SKM-1 (cell line): ENCODE measurements around the gene CAMK2B.
"Not testable (repeated sequence)": the region's sequence is repeated elsewhere in the genome, so short reads cannot be mapped to it uniquely, and the experiment has no call there.

ENCODE experiments used
- DNase-seq: peaks from one replicate; lab custom pipeline; 2025; ENCODE audit not compliant: unreplicated experiment; lab: John Stamatoyannopoulos, UW

CAMK2B gene

DNA sequence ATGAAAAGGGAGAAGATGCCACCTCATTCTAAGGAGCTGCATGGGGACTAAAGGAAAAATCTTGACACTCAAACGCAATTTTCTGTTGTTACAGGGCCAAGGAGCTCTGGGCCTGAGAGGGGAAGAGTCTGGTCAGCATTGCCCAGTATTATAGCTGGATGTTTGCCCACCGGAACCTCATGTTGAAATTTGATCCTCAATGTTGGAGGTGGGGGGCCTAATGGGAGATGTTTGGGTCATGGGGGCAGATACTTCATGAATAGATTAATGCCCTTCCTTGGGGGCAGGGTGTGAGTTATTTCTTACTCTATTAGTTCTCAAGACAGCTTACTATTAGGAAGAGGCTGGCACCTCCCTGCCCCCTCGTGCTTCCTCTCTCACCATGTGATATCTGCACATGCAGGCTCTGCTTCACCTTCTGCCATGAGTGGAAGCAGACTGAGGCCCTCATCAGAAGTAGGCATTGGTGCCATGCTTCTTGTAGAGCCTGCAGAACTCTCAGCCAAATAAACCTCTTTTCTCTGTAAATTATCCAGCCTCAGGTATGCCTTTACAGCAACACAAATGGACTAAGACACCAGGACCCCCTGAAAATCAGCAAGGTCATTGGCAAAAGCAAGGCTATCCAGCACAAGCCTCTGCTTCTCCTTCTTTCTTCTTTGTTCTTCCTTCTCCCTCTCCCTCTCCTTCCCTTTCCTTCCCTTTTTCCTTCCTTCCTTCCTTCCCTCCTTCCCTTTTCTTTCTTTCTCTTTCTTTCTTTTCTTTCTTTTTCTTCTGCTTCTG lies 151.3 kb downstream of the CAMK2B start:
- DNase-seq = no peak

DNA sequence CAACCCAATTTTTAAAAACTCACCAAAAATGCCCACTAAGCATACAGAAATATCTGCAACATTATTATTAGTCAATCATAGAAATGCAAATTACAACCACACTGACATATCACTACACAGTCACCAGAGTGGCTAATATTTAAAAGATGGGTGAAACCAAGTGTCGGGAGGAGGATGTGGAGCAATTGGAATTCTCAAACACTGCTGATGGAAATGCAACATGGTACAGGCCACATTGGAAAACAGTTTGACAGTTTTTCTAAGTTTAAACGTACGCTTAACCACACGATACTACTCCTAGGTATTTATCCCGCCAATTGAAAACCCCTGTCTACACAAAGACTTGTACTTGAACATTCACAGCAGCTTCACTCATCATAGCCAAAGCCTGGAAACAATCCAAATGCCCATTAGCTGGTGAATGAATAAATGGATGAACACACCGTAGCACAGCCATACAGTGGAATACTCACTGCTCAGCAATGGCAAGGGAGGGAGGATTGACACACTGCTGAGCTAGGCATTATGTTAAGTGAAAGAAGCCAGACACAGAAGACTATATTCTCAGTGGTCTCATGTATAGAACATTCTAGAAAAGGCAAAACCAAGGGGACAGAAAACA lies 152.5 kb downstream of the CAMK2B start:
- DNase-seq = no peak

DNA sequence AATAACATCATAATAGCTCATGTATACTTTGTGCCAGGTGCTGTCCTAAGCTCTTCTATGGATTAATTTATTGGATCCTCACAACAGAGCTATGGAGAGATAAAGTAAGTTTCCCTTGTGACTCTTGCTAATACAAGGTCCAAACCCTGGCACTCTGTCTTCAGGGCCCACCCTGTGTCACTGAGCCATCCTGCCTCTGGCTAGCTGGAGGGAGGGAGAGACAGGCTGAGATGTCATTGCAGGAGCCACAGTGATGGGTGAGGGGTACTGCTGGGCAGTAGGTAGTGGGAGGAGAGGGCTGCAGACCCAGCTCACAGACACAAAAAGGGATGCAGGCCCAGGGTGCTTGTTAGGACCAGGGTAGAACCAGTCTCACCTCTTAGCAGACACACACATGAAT lies 153.0 kb downstream of the CAMK2B start:
- no peak for DNase-seq

DNA sequence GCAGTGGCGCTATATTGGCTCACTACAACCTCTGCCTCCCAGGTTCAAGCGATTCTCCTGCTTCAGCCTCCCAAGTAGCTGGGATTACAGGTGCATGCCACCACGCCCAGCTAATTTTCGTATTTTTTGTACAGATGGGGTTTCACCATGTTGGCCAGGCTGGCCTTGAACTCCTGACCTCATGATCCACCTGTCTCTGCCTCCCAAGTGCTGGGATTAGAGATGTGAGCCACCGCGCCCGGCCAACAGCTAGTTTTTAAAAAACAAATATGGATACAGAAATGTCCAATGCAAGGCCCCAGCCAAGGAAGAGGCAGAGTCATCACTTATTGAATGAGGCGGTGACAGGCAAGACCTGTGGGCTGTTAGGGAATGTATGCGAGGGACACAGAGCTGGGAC lies 153.5 kb downstream of the CAMK2B start:
- not testable (repeated sequence) for DNase-seq

DNA sequence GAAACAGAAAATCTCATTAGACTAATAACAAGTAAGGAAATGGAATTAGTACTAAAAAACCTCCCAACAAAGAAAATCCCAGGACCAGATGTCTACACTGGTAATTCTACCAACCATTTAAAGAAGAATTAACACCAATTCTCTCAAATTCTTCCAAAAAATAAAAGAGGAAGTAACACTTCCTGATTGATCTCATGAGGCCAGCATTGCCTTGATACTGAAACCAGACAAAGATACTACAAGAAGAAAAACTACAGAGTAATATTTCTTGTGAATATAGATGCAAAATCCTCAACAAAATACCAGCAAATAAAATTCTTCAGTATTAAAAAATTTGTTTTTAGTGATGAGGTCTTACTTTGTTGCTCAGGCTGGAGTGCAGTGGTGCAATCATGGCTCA lies 157.5 kb downstream of the CAMK2B start:
- DNase-seq = no peak
